ENCODE results near the gene DMD. TPM values are rescaled to one million over a fixed set of nuclear protein-coding genes. Genes with fewer than 3 reads are reported as not detected.

DMD gene
- total RNA-seq, 1 experiment from 2014 or later = 19.3 TPM

GRCh38 chrX:31522760-31523159, 1688.6 kb downstream of the DMD start:
- ChIA-PET CTCF (no interaction called here), POLR2A (no interaction called here)
- no peaks in the 10 kb centered on the region for H3K4me1 Mint-ChIP-seq (ENCODE audit: insufficient read depth, unreplicated experiment)
- intact Hi-C loops (cut with micrococcal nuclease) = no loop called here
- H3K9me3 Mint-ChIP-seq (ENCODE audit: unreplicated experiment) = no peaks in the 10 kb centered on the region
- no peaks in the 10 kb centered on the region for H3K36me3 Mint-ChIP-seq (ENCODE audit: insufficient read depth, unreplicated experiment)
- no peak for DNase-seq (ENCODE audit: unreplicated experiment)
- no peak overlapping the region for H3K4me3 Mint-ChIP-seq (ENCODE audit: unreplicated experiment)
- no peak overlapping the region for H3K27ac Mint-ChIP-seq (ENCODE audit: low read depth, unreplicated experiment)
- no TSS peak for BruUV-seq (replicated peaks)
- H3K27me3 Mint-ChIP-seq (ENCODE audit: insufficient read depth, unreplicated experiment) = peaks cover 39% of the 10 kb centered on the region
- TF ChIP-seq CTCF (IDR thresholded peaks at IDR 0.05; ENCODE audit: unreplicated experiment) = no peak

GRCh38 chrX:31521941-31522340, 1689.4 kb downstream of the DMD start:
- ChIA-PET CTCF (no interaction called here), POLR2A (no interaction called here)
- H3K4me1 Mint-ChIP-seq (ENCODE audit: insufficient read depth, unreplicated experiment) = no peaks in the 10 kb centered on the region
- H3K27ac Mint-ChIP-seq (ENCODE audit: low read depth, unreplicated experiment) = no peak overlapping the region
- H3K27me3 Mint-ChIP-seq (ENCODE audit: insufficient read depth, unreplicated experiment) = peaks cover 39% of the 10 kb centered on the region
- intact Hi-C loops (cut with micrococcal nuclease) = no loop called here
- no peak for TF ChIP-seq CTCF (IDR thresholded peaks at IDR 0.05; ENCODE audit: unreplicated experiment)
- no peak for DNase-seq (ENCODE audit: unreplicated experiment)
- BruUV-seq (replicated peaks) = no TSS peak
- H3K4me3 Mint-ChIP-seq (ENCODE audit: unreplicated experiment) = no peak overlapping the region
- no peaks in the 10 kb centered on the region for H3K9me3 Mint-ChIP-seq (ENCODE audit: unreplicated experiment)
- no peaks in the 10 kb centered on the region for H3K36me3 Mint-ChIP-seq (ENCODE audit: insufficient read depth, unreplicated experiment)

- no peak overlapping the region for H3K27ac Mint-ChIP-seq (ENCODE audit: low read depth, unreplicated experiment)
- ChIA-PET CTCF (no interaction called here), POLR2A (no interaction called here)
- H3K4me1 Mint-ChIP-seq (ENCODE audit: insufficient read depth, unreplicated experiment) = no peaks in the 10 kb centered on the region
- H3K36me3 Mint-ChIP-seq (ENCODE audit: insufficient read depth, unreplicated experiment) = no peaks in the 10 kb centered on the region
- intact Hi-C loops (cut with micrococcal nuclease) = no loop called here
- no peak for DNase-seq (ENCODE audit: unreplicated experiment)
- no peak for TF ChIP-seq CTCF (IDR thresholded peaks at IDR 0.05; ENCODE audit: unreplicated experiment)
- H3K27me3 Mint-ChIP-seq (ENCODE audit: insufficient read depth, unreplicated experiment) = peaks cover 14% of the 10 kb centered on the region
- no peak overlapping the region for H3K4me3 Mint-ChIP-seq (ENCODE audit: unreplicated experiment)
- H3K9me3 Mint-ChIP-seq (ENCODE audit: unreplicated experiment) = no peaks in the 10 kb centered on the region
- BruUV-seq (replicated peaks) = no TSS peak
These were observed 1694.8 kb downstream of the DMD start for GRCh38 chrX:31516527-31516926.

GRCh38 chrX:31508338-31508737, 1703.0 kb downstream of the DMD start:
- CTCF ChIA-PET = no interaction called here
- Mint-ChIP-seq H3K9me3 (ENCODE audit: unreplicated experiment) (no peaks in the 10 kb centered on the region), H3K27ac (ENCODE audit: low read depth, unreplicated experiment) (no peak overlapping the region), H3K27me3 (ENCODE audit: insufficient read depth, unreplicated experiment) (peaks cover 9% of the 10 kb centered on the region), H3K4me1 (ENCODE audit: insufficient read depth, unreplicated experiment) (no peaks in the 10 kb centered on the region), H3K36me3 (ENCODE audit: insufficient read depth, unreplicated experiment) (no peaks in the 10 kb centered on the region), H3K4me3 (ENCODE audit: unreplicated experiment) (no peak overlapping the region)
- no TSS peak for BruUV-seq (replicated peaks)
- no peak for TF ChIP-seq CTCF (IDR thresholded peaks at IDR 0.05; ENCODE audit: unreplicated experiment)
- DNase-seq (ENCODE audit: unreplicated experiment) = no peak
- intact Hi-C loops (cut with micrococcal nuclease) = no loop called here
- POLR2A ChIA-PET = no interaction called here

Data from MCF 10A (cell line).